GM12878 (cell line): Measurements from ENCODE around the gene ATXN1. TPM values are rescaled to one million over a fixed set of nuclear protein-coding genes. Genes with fewer than 3 reads are reported as not detected.

Experiments used
- ATF2 ChIP-seq: IDR thresholded peaks from 2 replicates; pipeline ENCODE4 v1.6.1; 2012; ENCODE audit warnings: low read length, inconsistent platforms
- BACH1 ChIP-seq: fragments of 450-650 bp; IDR thresholded peaks from 2 replicates; pipeline ENCODE4 v1.6.1; 2017; ENCODE audit warnings: mild to moderate bottlenecking, borderline replicate concordance
- BMI1 ChIP-seq: fragments of 450-650 bp; IDR thresholded peaks from 2 replicates; pipeline ENCODE4 v1.6.1; 2016; ENCODE audit warnings: mild to moderate bottlenecking, moderate library complexity, borderline replicate concordance
- CBX3 ChIP-seq: fragments of 200-600 bp; sonication (generic); IDR thresholded peaks from 2 replicates; pipeline ENCODE4 v1.6.1; 2016; ENCODE audit warnings: low read depth, borderline replicate concordance
- CHD2 ChIP-seq: IDR thresholded peaks from 2 replicates; pipeline ENCODE4 v1.6.1; 2011; ENCODE audit warnings: low read depth, low read length, improper control_type of control experiment, borderline replicate concordance
- DPF2 ChIP-seq: fragments of 450-650 bp; IDR thresholded peaks from 2 replicates; pipeline ENCODE4 v1.6.1; 2017; ENCODE audit warnings: mild to moderate bottlenecking
- EED ChIP-seq: sonication (generic); IDR thresholded peaks from 2 replicates; pipeline ENCODE4 v1.6.1; 2016; ENCODE audit warnings: antibody characterized with exemption, low read depth
- HCFC1 ChIP-seq: fragments of 150-350 bp; IDR thresholded peaks from 2 replicates; pipeline ENCODE4 v1.6.1; 2014; ENCODE audit warnings: low read length
- JUNB ChIP-seq: IDR thresholded peaks from 2 replicates; pipeline ENCODE4 v1.6.1; 2016; ENCODE audit warnings: antibody characterized with exemption, mild to moderate bottlenecking
- JUND ChIP-seq: IDR thresholded peaks from 2 replicates; pipeline ENCODE4 v1.6.1; 2012; ENCODE audit warnings: low read depth, mild to moderate bottlenecking, low read length, improper control_type of control experiment, moderate library complexity
- KDM1A ChIP-seq: fragments of 200-600 bp; sonication (generic); IDR thresholded peaks from 2 replicates; pipeline ENCODE4 v1.6.1; 2016; ENCODE audit warnings: borderline replicate concordance
- MAX ChIP-seq: IDR thresholded peaks from 2 replicates; pipeline ENCODE4 v1.6.1; 2012; ENCODE audit warnings: low read depth, low read length, improper control_type of control experiment
- MEF2B ChIP-seq: fragments of 450-650 bp; IDR thresholded peaks from 2 replicates; pipeline ENCODE4 v1.6.1; 2018; ENCODE audit warnings: mild to moderate bottlenecking, moderate library complexity; ENCODE audit not compliant: partially characterized antibody, poor library complexity, severe bottlenecking
- MTA3 ChIP-seq: IDR thresholded peaks from 2 replicates; pipeline ENCODE4 v1.6.1; 2012; ENCODE audit warnings: low read length, inconsistent platforms, borderline replicate concordance
- PBX3 ChIP-seq: IDR thresholded peaks from 2 replicates; pipeline ENCODE4 v1.6.1; 2011; ENCODE audit warnings: mild to moderate bottlenecking, low read depth, low read length, moderate library complexity; ENCODE audit not compliant: insufficient replicate concordance
- RAD21 ChIP-seq: IDR thresholded peaks from 2 replicates; pipeline ENCODE4 v1.6.1; 2011; ENCODE audit warnings: mild to moderate bottlenecking, low read depth, low read length, moderate library complexity; ENCODE audit not compliant: insufficient read depth
- SIN3A ChIP-seq: IDR thresholded peaks from 2 replicates; pipeline ENCODE4 v1.6.1; 2012; ENCODE audit warnings: low read depth, low read length, improper control_type of control experiment
- SRF ChIP-seq, 2 experiments: IDR thresholded peaks; 2 replicates each; pipeline ENCODE4 v1.6.1; 2011; ENCODE audit warnings: low read depth in 2 of 2, low read length in 2 of 2, mild to moderate bottlenecking in 1 of 2, moderate library complexity in 1 of 2
- TAF1 ChIP-seq: IDR thresholded peaks from 2 replicates; pipeline ENCODE4 v1.6.1; 2011; ENCODE audit warnings: mild to moderate bottlenecking, low read depth, low read length, borderline replicate concordance
- USF1 ChIP-seq: IDR thresholded peaks from 2 replicates; pipeline ENCODE4 v1.6.1; 2011; ENCODE audit warnings: borderline replicate concordance, low read depth, mild to moderate bottlenecking, moderate library complexity, mixed read lengths, low read length; ENCODE audit not compliant: insufficient read depth; ENCODE audit errors: extremely low read length
- WRNIP1 ChIP-seq: IDR thresholded peaks from 2 replicates; pipeline ENCODE4 v1.6.1; 2011; ENCODE audit warnings: low read depth, low read length, improper control_type of control experiment, borderline replicate concordance
- ZNF687 ChIP-seq: fragments of 450-650 bp; IDR thresholded peaks from 2 replicates; pipeline ENCODE4 v1.6.1; 2017; ENCODE audit warnings: mild to moderate bottlenecking, moderate library complexity
- ZZZ3 ChIP-seq: IDR thresholded peaks from 2 replicates; pipeline ENCODE4 v1.6.1; 2011; ENCODE audit warnings: low read depth; ENCODE audit not compliant: control insufficient read depth, insufficient read length
- polyA plus RNA-seq, 11 experiments: library from polyadenylated mRNA; depleted of rRNA in 4 of 11; unstranded in 6 of 11; stranded (reverse) in 5 of 11; fragments of >200 nt; fragmentation: Nextera tagmentation in 4 of 11; fragmentation: Illumina TruSeq in 1 of 11; extraction: Ambion mirVana in 4 of 11; extraction: Trizol in 1 of 11; gene quantifications; 1 replicate in 1 of 11; 2 replicates in 10 of 11; pipeline versions ENCODE4 v1.2.1 to v1.2.3, GENCODE V29; 2011 to 2016; ENCODE audit warnings: inconsistent platforms in 2 of 11, missing spikeins in 2 of 11, low read depth in 1 of 11
- total RNA-seq, 4 experiments: library from RNA; depleted of rRNA in 3 of 4; stranded (reverse); fragments of >200 nt in 3 of 4; fragmentation: Illumina TruSeq in 1 of 4; extraction: Trizol in 1 of 4; gene quantifications; 2 replicates each; pipeline versions ENCODE4 v1.2.1 to v1.2.3, GENCODE V29; 2013 to 2021

Gene ATXN1
- total and polyA plus RNA-seq, 10 of the 15 experiments (the other 5 are each of a cell fraction or from before 2014, with no cell fraction given): 12.2 to 51.2 (median 20.5) TPM

GRCh38 chr6:16591396-16592222 lies 169.7 kb downstream of the ATXN1 start (continued):
- TF ChIP-seq EED (peak; percentile 91), CHD2 (peak; percentile 54; the same call in 1 of the 2 replicates), BMI1 (peak; percentile 78; the same call in 1 of the 2 replicates), CBX3 (no peak), USF1 (no peak), ZZZ3 (no peak), TAF1 (no peak), PBX3 (peak; percentile 88), RAD21 (no peak; the same call in 1 of the 2 replicates), ZNF687 (peak; percentile 57), WRNIP1 (no peak), SRF (IDR thresholded peaks at IDR 0.05; ENCODE audit: low read depth in 2 of 2, low read length in 2 of 2) (no peak), KDM1A (no peak), MTA3 (peak; percentile 91), JUND (no peak), ATF2 (peak; percentile 89), SIN3A (no peak), BACH1 (peak; percentile 58), DPF2 (peak; percentile 93), HCFC1 (no peak), JUNB (peak; percentile 72), MAX (no peak), MEF2B (peak; percentile 99)
